NB4 (cell line): ENCODE results near the gene ZNF423.

Source experiments
- DNase-seq: peaks from one replicate; pipeline ENCODE4 v3.0.0; 2010; ENCODE audit warnings: low read depth
- H3K4me3 ChIP-seq: one replicate; pipeline ENCODE4 v1.5.1; 2011; ENCODE audit warnings: mild to moderate bottlenecking, low read depth, low read length, moderate library complexity
- CTCF ChIP-seq: IDR thresholded peaks from one replicate; pipeline ENCODE4 v1.5.1; 2012; ENCODE audit warnings: low read depth, low read length
- MAX ChIP-seq: IDR thresholded peaks from 2 replicates; pipeline ENCODE4 v1.6.1; 2011; ENCODE audit warnings: low read depth, low read length
- MYC ChIP-seq: IDR thresholded peaks from 2 replicates; pipeline ENCODE4 v1.6.1; 2011; ENCODE audit warnings: low read depth, low read length
- POLR2A ChIP-seq: IDR thresholded peaks from 2 replicates; pipeline ENCODE4 v1.6.1; 2011; ENCODE audit warnings: mild to moderate bottlenecking; ENCODE audit not compliant: insufficient read length; ENCODE audit errors: extremely low read depth

The ZNF423 gene

GRCh38 chr16:49688036-49688697 lies 167.7 kb downstream of the ZNF423 start:
- no peak for TF ChIP-seq POLR2A
- TF ChIP-seq MYC, result no peak
- no peak for TF ChIP-seq MAX
- no peak for TF ChIP-seq CTCF
- H3K4me3 ChIP-seq, result no peak overlapping the region
- no peak for DNase-seq

GRCh38 chr16:49687476-49688002 lies 168.4 kb downstream of the ZNF423 start:
- TF ChIP-seq POLR2A, result no peak
- no peak for TF ChIP-seq MAX
- TF ChIP-seq CTCF, result no peak
- no peak for TF ChIP-seq MYC
- DNase-seq, result no peak
- no peak overlapping the region for H3K4me3 ChIP-seq

GRCh38 chr16:49684696-49685095 lies 171.2 kb downstream of the ZNF423 start:
- DNase-seq, result no peak
- TF ChIP-seq MYC (no peak), MAX (no peak), POLR2A (no peak), CTCF (no peak)
- no peak overlapping the region for H3K4me3 ChIP-seq

- TF ChIP-seq POLR2A, result no peak
- no peak for TF ChIP-seq MAX
- TF ChIP-seq MYC, result no peak
- no peak for TF ChIP-seq CTCF
- no peak for DNase-seq
Observed at GRCh38 chr16:49682577-49683165, 173.2 kb downstream of the ZNF423 start.

GRCh38 chr16:49681217-49681883 lies 174.6 kb downstream of the ZNF423 start:
- TF ChIP-seq MYC, result no peak
- no peak for TF ChIP-seq MAX
- no peak for TF ChIP-seq POLR2A
- no peak for TF ChIP-seq CTCF
- DNase-seq, result no peak
- H3K4me3 ChIP-seq, result no peak overlapping the region

More at GRCh38 chr16:49682577-49683165, 173.2 kb downstream of the ZNF423 start:
- no peak overlapping the region for H3K4me3 ChIP-seq
